Measurements from ENCODE around the gene HSPA1L.
A peak's percentile ranks its signal among the peaks of the same experiment; 100 is the strongest.

HSPA1L gene

GRCh38 chr6:31769684-31770371 lies 45.3 kb downstream of the HSPA1L start (continued):
- no peak for TF ChIP-seq ZNF148 (tag by site-specific recombination; IDR thresholded peaks at IDR 0.05; ENCODE audit: borderline replicate concordance)
- no peak for TF ChIP-seq MYNN (tag by site-specific recombination; IDR thresholded peaks at IDR 0.05; ENCODE audit: borderline replicate concordance)
- TF ChIP-seq ZIC2 (tag by site-specific recombination; IDR thresholded peaks at IDR 0.05) = 0 out of 2 replicates have a peak, but pooled peaks have one; percentile 43
- no peak for TF ChIP-seq ZSCAN18 (tag by site-specific recombination; IDR thresholded peaks at IDR 0.05)
- TF ChIP-seq ZNF791 (tag by site-specific recombination; IDR thresholded peaks at IDR 0.05) = no peak
- TF ChIP-seq ZFHX2 (tag by site-specific recombination; conservative IDR thresholded peaks at IDR 0.05) = no peak
- TF ChIP-seq CTCF (tag by site-specific recombination; IDR thresholded peaks at IDR 0.05) = peak; percentile 93
- TF ChIP-seq ZNF654 (tag by site-specific recombination; IDR thresholded peaks at IDR 0.05; ENCODE audit: low read depth) = peak; percentile 62
- no peak for TF ChIP-seq ZNF366 (tag by site-specific recombination; conservative IDR thresholded peaks at IDR 0.05)
- TF ChIP-seq BCL11B (tag by site-specific recombination; IDR thresholded peaks at IDR 0.05; ENCODE audit: low read depth) = no peak
- no peak for TF ChIP-seq ZSCAN5A (tag by site-specific recombination; IDR thresholded peaks at IDR 0.05)
- 0 out of 2 replicates have a peak, but pooled peaks have one; percentile 49 for TF ChIP-seq ZEB2 (tag by site-specific recombination; IDR thresholded peaks at IDR 0.05)
- TF ChIP-seq ZBTB11 (tag by site-specific recombination; conservative IDR thresholded peaks at IDR 0.05; ENCODE audit: low read depth) = no peak
- no peak for TF ChIP-seq ZNF140 (tag by site-specific recombination; IDR thresholded peaks at IDR 0.05)
- TF ChIP-seq ZNF174 (tag by site-specific recombination; IDR thresholded peaks at IDR 0.05) = no peak
- no peak for TF ChIP-seq KLF7 (tag by site-specific recombination; IDR thresholded peaks at IDR 0.05; ENCODE audit: borderline replicate concordance)
- no peak for TF ChIP-seq ZNF585B (tag by site-specific recombination; IDR thresholded peaks at IDR 0.05)
- TF ChIP-seq ZNF214 (tag by site-specific recombination; IDR thresholded peaks at IDR 0.05; ENCODE audit: borderline replicate concordance) = no peak
- TF ChIP-seq ZNF76 (tag by site-specific recombination; IDR thresholded peaks at IDR 0.05; ENCODE audit: borderline replicate concordance, low read depth) = no peak
- no peak for TF ChIP-seq ZNF670 (tag by site-specific recombination; IDR thresholded peaks at IDR 0.05; ENCODE audit: low read depth)
- no peak for TF ChIP-seq PRDM2 (tag by site-specific recombination; IDR thresholded peaks at IDR 0.05; ENCODE audit: borderline replicate concordance)
- TF ChIP-seq ZNF621 (tag by site-specific recombination; IDR thresholded peaks at IDR 0.05) = no peak

Measured in HEK293 (cell line).